NCI-H187 treated with DMSO at 0.1 percent for 48 hours (cell line): ENCODE results near the gene SPIN1.

Experiments
- DNase-seq: peaks from one replicate; lab custom pipeline; 2025; lab: John Stamatoyannopoulos, UW

The SPIN1 gene

DNA sequence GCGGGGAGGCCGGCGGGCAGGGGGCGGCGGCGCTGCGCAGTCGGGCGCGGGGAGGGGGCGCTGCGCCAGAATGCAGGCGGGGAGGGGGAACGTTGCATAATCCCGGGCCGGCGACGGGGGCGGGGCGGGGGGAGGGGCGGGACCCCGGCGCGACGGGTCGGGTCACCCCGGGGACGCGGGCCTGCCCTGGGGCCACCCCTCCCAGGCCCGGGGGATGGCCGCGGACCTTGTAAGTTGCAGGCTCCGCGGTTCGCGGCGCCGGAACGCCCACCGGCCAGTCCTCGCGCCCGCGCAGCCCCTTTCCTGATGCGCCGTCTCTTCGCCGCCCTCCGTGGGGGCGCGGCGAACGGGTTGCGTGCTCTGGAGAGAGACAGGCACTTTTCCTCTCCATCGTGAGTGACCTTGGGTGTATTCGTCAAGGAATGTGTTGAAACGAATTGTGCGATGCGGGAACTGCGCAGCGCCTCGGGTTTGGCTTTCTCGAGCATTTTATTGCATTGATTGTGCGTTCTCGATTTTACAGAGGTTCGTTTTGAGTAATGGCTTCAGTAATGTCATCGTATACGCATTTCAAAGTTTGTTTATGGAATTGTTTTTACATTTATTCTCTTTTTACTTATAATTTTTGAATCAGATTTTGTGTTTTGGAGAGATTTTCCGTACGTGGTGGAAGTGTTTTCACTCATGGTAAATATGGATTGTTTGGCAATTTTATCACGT is 802 bp downstream of the SPIN1 start:
- DNase-seq = no peak

DNA sequence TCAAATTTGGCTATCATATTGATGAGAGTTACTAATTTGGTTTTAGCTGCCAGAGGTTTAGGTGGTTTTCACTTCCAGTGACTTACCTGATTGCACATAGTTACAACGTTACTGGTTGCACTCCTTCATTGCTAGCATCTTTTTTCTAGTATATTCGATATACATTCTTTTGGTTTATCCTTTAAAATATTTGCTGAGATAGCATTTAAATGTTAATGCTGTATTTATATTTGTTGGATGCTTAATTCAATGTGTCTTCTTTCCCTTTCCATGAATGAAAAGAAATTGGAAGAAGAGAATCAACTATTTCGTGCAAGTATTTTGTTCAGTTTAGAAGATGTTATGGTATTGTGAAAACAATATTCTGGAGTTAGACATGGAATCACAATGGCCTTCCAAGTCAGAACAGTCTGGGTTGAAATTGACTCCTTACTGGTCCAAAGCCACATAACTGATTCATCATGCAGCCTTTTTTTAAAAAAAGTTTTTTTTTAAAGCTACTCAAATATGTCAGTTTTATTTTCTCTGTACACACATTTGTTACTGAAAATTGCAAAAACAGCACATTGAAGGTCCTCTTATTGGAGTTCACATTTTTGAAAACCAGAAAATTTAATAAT is 2.2 kb downstream of the SPIN1 start:
- DNase-seq = no peak

GRCh38 chr9:88391236-88391635 is 3.0 kb downstream of the SPIN1 start:
- no peak for DNase-seq

DNA sequence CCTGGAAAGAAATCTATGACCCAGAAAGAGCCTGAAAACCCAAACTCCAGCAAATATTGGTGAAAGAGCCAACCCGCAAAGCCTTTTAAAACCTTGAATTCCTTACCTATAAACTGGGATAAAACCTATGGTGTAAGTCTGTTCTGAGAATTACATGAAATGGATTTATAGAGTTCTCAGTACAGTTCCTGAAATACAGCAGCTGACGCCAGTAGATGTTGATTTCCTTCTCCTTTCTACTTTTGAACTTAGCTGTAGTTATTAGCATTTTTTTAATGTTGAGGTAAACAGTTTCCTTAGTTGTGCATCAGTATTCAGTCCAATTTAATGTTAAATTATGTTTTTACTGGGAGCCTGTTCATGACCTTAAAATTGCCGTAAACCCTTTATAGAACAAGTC is 3.7 kb downstream of the SPIN1 start:
- no peak for DNase-seq

- no peak for DNase-seq
Observed at GRCh38 chr9:88392549-88392948, 4.3 kb downstream of the SPIN1 start.

- DNase-seq = no peak
Observed at GRCh38 chr9:88396836-88397577, 8.8 kb downstream of the SPIN1 start.

DNA sequence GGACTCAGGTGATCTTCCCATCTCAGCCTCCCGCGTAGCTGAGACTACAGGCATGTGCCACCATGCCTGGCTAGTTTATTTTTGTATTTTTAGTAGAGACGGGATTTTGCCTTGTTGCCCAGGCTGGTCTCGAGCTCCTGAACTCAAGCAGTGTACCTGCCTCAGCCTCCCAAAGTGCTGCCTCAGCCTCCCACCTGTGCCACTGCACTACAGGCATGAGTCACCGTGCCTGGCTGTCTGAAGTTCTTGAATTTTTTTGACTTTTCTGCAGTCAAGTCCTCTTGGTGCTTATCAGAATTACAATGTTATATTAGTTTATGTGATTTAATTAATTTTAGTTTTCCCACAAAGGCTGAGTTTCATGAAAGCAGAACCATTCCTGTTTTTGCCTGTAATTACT is 9.8 kb downstream of the SPIN1 start:
- DNase-seq = no peak

- no peak for DNase-seq
Observed at GRCh38 chr9:88399966-88400365, 11.7 kb downstream of the SPIN1 start.

GRCh38 chr9:88403340-88403739 is 15.1 kb downstream of the SPIN1 start:
- no peak for DNase-seq

GRCh38 chr9:88406051-88406450 is 17.8 kb downstream of the SPIN1 start:
- no peak for DNase-seq

DNA sequence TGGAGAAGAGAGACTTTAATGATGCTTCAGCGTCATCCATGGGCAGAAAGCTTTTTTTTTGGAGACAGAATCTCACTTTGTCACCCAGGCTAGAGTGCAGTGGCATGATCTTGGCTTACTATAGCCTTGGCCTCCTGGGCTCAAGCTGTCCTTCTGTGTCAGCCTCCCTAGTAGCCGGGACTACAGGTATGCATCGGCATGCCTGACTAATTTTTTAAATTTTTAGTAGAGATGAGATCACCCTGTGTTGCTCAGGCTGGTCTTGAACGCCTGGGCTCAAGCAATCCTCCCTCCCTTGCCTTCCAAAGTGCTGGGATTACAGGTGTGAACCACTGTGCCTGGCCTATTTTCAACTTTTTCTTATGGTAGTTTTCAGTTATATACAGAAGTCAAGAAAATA is 23.2 kb downstream of the SPIN1 start:
- DNase-seq = no peak

DNA sequence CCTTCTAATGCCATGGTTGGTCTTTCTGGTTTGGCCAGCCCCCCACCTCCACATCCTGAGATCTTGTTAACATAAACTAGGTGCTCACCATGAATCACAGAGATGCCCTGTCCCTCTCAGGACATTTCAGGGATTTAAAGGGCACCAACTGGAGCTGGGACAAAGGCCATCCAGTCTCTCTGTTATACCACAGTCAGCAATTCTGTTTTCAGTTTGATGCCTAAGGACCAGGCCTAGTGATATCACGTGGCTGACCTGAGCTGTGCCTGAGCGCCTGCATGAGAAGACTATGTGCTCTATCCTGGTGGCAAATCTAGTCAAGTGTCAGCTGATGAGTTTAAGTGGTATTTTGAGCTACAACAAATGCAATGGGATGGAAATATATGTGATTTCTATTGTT is 26.1 kb downstream of the SPIN1 start:
- no peak for DNase-seq

DNA sequence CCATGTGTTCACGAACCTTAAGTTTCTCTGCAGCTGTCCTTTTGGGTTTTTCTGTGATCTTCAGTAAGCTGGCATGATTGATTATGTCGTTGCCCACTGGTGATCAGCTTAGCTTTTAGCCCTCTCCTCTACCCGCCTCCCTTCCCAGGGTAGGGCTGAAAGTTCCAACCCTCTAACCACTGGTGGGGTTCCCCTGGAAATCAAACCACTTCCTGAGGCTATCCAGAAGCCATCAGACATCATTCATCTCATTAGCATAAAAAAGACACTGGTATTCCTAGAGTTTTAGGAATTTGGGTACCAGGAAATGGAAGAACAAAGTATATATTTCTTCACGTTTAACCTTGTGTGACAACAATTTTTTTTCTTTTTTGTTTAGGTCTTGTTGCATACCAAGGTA is 29.8 kb downstream of the SPIN1 start:
- no peak for DNase-seq

DNA sequence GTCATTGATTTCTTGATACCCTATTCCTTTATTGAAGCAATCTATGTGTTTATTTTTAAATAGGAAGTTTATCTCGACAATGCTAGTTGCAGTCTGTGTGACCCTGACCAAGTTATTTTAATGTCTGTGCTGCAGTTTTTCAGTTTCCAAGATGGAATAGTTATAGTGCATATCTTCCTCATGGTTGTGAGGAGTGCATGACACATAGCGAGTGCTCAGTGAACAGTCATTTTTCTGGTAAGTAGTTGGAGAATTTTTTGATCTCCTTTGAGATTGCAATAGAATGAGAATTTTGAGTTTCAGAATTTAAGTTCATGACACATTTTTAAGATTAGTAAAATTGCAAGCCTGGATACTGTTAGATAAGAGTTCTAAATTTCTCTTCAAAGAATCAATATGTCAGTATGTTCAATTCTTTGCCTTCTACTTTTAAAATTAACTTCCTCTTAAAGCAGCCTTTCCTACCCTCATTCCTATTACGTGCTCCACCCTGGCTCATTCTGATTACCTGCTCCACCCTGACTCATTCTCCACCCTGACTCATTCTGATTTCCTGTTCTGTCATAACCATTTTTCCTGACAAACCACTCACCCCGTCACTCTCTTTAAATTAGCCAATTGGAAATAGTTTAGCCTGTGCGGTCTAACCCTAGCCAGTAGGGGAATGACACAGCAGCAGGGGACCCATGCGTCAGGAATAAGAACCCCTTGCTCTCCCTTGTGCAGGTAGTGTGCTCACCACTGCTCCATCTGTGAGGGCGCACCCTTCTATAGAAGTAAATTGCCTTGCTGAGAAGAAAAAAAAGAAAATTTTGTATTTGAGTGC is 30.7 kb downstream of the SPIN1 start:
- no peak for DNase-seq

GRCh38 chr9:88420227-88420626 is 32.0 kb downstream of the SPIN1 start:
- DNase-seq = no peak

- DNase-seq = no peak
Observed at GRCh38 chr9:88421348-88421747, 33.1 kb downstream of the SPIN1 start.

DNA sequence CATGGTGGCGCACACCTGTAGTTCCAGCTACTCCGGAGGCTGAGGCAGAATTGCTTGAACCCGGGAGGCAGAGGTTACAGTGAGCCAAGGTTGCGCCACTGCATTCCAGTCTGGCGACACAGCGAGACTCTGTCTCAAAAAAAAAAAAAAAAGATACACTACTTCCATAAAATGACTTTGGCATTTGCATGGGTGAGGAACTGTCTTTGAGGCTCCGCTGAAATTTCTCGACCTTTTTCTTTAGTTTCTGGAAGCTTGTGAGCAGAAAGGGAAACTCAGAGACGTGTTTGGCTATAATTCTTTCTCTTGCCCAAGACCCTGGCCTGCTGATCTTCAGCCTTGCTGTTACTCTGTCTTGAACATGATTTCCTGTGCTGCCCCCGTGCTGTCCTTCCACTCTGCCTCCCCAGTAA is 37.3 kb downstream of the SPIN1 start:
- no peak for DNase-seq

DNA sequence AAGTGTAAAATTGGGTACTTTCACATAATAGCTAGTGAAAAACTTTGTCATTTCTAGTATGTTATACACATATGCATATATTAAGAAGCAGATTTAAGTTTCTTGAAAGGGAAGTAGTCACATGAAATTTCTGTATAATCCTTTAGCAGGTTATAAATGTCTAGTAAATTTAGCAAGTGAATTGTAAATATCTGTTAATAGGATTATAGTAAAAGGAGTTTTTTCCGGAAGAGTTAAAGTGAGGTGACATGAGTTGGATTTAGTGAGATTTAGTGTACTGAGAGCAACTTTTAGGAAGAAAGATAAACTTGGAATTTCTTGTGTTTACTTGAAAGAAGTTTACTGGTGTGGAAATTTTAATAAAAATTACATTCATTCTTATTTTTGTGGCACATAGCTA is 38.4 kb downstream of the SPIN1 start:
- no peak for DNase-seq

DNA sequence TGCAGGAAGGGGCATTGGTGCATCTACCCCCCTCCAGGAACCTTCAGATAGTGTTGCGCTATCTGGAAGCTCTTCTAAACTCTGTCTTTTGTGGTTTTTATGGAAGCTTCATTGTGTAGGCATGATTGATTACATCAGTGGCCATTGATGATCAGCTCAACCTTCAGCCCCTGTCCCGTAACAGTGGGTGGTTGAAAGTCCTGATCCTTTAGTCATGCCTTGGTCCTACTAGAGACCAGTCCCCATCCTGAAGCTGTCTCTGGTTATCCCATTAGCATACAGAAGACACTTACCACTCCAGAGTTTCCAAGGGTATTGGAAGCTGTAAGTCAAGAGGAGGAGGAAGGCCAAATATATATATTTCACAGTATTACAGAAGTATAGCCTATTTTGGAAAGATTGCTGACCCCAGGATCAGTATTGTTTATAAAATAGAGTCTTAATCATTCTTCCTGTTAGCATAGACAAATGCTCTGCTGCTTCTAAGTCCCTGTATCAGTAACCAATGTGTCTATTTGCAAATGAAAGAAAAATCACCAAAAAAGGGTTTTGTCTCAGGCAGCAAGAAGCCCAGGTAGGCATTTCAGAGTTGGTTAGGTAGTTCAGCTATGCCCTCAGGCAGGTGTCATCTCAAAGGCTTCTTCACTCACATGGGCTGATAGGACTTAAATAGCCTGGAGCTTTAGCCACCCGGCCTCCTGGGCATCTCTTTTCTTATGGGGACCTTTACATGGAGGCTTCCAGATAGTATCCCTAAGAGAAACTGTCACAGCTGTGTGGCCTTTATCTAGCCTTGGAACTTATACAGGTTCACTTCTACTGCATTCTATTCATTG is 41.6 kb downstream of the SPIN1 start:
- no peak for DNase-seq

GRCh38 chr9:88433583-88434255 is 45.5 kb downstream of the SPIN1 start:
- DNase-seq = no peak

- no peak for DNase-seq
Observed at GRCh38 chr9:88435336-88435735, 47.1 kb downstream of the SPIN1 start.
